ENCODE measurements around the gene ZNF286A. TPM values are rescaled to one million over a fixed set of nuclear protein-coding genes. Genes with fewer than 3 reads are reported as not detected.

Gene ZNF286A
- total RNA-seq (2022; extraction: Qiagen RNA extraction; ENCODE audit: low read depth): 20.5 to 40.2 TPM (median 27.1 TPM) in 5 replicates

GRCh38 chr17:15699413-15699924, at the start of gene ZNF286A:
Gene ZNF286A (plus strand): TSS chr17:15699752. CDS start chr17:15700330, 578 bp downstream.

GRCh38 chr17:15683824-15684478, 15.6 kb upstream of the ZNF286A start, which contains the start of gene TRIM16:
Gene TRIM16 (minus strand): TSS chr17:15684311. CDS start chr17:15651609, 32,702 bp downstream.

GRCh38 chr17:15731900-15732299, 32.3 kb downstream of the ZNF286A start, which contains the start of gene TBC1D26:
Gene TBC1D26 (plus strand): TSS chr17:15732283. CDS start chr17:15735349, 3,066 bp downstream.

Other genes with a start within 250 kb of the ZNF286A start
- 0.64 to 1.7 TPM (median 0.78 TPM) in 4 of 5 replicates, not detected in the other for gene CDRT4, start 232.1 kb upstream of the ZNF286A start, total RNA-seq (2022; extraction: Qiagen RNA extraction; ENCODE audit: low read depth)
- 7.4 to 10.5 TPM (median 9.1 TPM) in 5 replicates for gene TVP23C, start 136.3 kb upstream of the ZNF286A start, total RNA-seq (2022; extraction: Qiagen RNA extraction; ENCODE audit: low read depth)
- 2.4 to 4.2 TPM (median 3.1 TPM) in 5 replicates for gene FBXW10B, start 80.0 kb upstream of the ZNF286A start, total RNA-seq (2022; extraction: Qiagen RNA extraction; ENCODE audit: low read depth)
- gene TRIM16, start 15.4 kb upstream of the ZNF286A start, total RNA-seq (2022; extraction: Qiagen RNA extraction; ENCODE audit: low read depth): 247 to 294 TPM (median 260 TPM) in 5 replicates
- gene TBC1D26, start 32.5 kb downstream of the ZNF286A start, total RNA-seq (2022; extraction: Qiagen RNA extraction; ENCODE audit: low read depth): 0.06 to 0.08 TPM in 2 of 5 replicates, not detected in the others
- gene ADORA2B, start 245.4 kb downstream of the ZNF286A start, total RNA-seq (2022; extraction: Qiagen RNA extraction; ENCODE audit: low read depth): 13.2 to 18.1 TPM (median 17.9 TPM) in 5 replicates

Data from A549 treated with GW870086 at 1 μM for 4 hours (cell line).